ENCODE data around the gene APP.
"Not testable (repeated sequence)": the region's sequence is repeated elsewhere in the genome, so short reads cannot be mapped to it uniquely, and the experiment has no call there.

The APP gene

DNA sequence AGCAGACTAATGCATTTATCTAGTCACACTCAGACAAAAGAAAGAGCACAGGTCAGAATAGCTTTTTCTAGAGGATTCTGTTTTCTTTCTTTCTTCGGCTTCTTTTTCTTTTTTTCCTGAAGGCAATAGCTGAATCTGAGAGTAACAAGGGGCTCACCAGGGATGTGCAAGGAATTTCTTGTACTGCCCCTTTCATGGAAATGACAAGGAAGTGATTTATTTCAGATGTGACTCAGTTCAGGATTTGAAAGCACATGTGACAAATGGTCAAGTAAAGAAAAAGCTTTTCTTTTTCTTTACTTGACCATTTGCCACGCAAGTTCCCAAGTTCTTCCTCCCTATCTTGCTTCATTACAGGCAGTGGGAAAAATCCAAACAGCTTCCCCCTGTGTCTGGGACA is 233.8 kb downstream of the APP start:
- no peak for DNase-seq (ENCODE audit: low spot score)

DNA sequence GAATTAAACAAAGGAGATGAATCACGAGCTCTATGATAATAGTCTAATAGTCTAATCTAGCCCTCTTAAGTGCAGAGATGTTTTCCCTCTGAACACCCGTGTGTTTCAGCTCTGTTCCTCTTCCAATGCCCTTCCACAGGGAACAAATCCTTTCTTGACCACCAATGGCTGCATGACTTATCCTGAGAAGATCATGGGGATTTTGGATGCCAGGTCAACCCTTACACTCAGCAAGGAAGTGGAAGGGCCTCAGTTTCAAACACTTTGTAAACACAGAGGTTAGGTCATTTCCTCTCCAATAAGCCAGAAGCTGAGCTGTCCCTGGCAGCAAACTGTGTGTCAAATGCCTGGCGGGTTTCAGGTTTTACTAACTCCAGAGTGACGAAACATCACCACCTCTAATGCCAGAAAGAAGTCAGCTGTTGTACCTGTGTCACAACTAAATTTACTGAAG is 235.8 kb downstream of the APP start:
- DNase-seq (ENCODE audit: low spot score) = no peak

DNA sequence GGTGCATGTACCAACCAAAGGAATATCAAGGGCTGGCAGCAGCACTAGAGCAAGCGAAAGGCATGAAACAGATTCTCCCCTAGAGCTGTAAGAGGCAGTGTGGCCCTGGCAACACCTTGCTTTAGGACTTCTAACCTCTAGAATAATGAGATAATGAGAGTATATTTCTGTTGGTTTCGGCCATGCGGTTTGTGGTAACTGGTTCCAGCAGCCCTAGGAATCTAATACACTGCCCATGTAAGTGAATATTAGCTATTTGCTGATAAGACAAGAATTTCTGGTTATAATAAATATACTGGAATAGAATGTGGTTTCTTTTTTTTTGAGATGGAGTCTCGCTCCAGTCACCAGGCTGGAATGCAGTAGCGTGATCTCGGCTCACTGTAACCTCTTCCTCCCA is 236.4 kb downstream of the APP start:
- DNase-seq (ENCODE audit: low spot score) = no peak

DNA sequence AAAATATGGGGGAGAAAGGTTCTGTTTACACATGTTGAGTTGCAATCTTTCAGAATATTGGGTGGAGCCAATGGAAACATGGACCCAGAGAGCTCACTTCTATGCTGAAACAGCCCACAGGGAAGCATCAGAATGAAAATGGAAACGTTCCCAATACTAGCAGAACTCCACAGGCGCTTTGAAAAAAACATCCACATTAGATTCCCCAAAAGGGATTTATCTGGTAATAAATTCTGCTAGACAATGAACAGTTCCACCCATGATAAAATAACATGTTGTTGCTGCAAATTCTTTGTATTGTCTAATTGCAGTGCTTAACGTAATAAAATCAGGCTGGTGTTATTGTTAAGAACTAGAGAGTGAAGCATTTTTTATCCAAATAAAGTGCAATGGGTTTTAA is 238.8 kb downstream of the APP start:
- DNase-seq (ENCODE audit: low spot score) = no peak

DNA sequence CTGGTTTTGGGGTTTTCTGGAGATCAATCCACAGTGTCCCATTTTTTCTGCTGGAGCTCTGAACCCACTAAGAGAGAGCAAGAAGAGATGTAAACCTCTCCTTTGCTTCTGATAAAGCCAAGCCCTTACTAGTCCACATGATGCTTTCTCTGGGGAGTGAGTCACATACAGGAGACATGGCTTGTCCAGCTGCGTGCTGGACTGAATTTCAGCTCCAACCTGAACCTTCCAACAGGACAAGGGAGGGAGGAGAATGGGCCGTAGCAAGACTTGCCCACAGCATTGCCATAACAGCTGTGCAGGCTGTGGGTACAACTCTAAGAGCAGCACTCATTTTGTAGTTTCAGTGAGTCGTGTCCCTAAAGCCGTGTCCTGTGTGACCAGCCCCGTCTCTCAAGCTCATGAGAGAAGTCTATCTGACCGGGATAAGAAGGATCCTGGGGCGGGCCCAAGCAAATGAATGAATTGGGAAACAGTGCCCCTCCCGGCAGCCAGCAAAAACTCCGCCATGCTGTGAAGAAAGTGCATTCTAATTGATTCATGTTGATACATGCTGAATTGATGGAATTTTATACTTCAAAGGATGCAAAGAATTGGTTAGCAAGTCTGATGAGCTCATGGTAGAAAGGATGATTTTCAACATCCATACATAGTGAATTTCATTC is 240.6 kb downstream of the APP start:
- DNase-seq (ENCODE audit: low spot score) = no peak

DNA sequence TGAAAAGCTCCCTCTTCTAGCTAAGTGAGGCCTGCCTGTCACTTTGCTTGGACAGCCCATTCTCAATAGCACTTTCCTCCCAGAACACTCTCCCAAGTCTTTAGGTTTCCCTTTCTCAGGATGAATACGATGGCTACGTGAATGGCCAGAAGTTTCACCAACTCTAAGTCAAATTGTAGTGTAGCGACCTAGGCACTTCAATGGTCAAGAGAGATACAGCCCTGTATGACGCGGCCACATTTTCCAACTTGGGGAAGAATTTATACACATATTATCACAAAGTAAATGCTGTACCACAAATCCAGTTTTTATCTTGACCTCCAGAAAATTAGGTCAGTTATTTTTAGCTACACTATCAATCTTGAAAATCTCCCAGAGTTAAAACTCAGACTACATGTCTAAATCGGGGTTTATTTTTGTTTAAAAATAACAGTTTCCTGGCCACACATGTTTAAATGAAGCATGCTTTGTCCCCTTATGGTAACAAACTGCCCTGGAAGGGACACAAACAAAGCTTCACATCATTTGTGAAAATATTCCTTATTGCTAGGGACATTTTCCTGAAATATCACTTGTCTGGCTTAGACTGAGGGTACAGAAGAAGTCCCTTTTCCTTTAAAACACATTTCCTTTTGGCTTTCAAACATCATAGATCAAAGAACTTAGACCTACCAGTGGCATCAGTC is 243.2 kb downstream of the APP start:
- DNase-seq (ENCODE audit: low spot score) = no peak

DNA sequence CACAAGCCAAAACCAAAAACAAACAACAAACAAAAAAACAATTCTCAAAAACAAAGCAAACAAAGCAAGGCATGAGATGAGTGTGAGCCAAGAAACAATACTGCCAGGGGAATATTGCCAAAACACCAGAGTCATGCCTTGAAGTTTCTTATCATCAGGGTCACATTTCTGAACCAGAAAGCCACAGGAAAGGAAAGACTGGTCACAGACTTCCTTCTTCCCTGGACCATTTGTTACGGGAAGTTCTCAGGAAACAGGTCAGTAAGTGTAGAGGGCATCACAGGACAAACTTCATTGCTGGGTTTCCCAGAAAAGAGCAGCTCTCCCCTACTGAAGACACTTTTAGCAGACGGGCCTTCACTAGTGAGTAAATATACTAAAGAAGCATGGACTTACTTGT is 244.6 kb downstream of the APP start:
- DNase-seq (ENCODE audit: low spot score) = no peak

DNA sequence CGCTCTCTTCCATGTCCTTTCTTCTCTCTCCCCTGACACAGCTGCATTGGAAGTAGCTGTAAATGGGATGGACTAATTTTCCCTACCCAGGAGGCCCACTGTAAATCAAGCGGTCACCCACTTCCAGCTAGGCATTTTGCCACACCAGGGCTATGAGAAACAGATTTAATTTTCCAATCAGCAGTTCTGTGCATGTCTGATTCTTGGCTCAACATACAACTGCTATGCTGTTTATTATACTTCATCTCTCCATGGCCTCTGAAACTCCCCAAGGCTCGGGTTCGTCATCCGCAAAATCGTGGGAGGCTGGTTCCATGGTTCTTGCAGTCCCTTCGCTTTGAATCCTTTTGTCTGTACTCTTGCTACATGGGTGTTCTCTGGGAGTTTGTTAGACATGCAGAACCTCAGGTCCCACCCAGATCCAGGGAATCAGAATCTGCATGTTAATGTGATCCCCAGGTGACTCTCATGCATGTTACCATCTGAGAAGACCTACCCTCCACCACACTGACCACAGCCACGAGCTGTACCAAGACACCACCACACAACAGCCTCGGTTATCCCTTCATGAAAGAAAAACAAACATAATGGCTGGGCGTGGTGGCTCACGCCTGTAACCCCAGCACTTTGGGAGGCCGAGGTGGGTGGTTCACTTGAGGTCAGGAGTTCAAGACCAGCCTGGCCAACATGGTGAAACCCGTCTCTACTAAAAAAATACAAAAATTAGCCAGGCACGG is 245.3 kb downstream of the APP start:
- DNase-seq (ENCODE audit: low spot score) = no peak

DNA sequence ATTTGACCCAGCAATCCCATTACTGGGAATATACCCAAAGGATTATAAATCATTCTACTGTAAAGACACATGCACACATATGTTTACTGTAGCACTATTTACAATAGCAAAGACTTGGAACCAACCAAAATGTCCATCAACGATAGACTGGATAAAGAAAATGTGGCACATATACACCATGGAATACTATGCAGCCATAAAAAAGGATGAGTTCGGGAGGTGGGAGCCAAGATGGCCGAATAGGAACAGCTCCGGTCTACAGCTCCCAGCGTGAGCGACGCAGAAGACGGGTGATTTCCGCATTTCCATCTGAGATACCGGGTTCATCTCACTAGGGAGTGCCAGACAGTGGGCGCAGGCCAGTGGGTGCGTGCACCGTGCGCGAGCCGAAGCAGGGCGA is 252.4 kb downstream of the APP start:
- not testable (repeated sequence) for DNase-seq (ENCODE audit: low spot score)

DNA sequence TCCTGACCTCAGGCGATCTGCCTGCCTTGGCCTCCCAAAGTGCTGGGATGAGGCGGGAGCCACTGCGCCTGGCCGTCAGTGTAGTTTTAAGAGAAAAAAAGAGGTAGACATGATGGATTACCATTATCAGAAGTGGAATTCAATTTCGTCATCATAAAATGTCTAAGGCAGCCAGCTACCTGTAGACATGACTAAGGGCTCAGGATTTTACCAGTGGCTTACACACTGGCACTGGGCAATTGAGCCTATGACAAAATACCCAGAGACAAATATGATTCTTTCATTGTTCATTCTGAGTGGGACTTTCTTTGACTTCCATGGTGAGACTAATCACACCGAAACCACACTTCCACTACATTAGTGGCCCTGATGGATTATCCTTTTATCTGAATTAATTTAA is 254.3 kb downstream of the APP start:
- DNase-seq (ENCODE audit: low spot score) = no peak

DNA sequence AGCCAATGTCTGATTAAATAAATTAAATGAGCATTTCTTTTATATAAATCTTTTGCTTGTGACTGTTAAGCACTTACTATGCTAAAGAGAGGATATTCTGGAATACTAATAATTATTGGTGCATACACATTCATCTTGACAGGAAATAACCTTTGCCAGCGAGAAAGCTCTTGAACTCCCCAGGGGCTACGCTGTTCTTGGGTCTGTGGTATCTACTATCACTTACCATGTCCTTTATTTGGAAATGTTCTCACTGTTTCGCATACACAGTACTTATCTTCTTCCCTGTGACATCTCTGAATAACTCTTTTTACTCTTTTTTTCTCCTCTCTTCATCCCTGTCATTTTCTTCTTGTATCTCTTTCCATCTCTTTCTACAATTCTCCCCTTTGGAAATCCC is 257.1 kb downstream of the APP start:
- no peak for DNase-seq (ENCODE audit: low spot score)

DNA sequence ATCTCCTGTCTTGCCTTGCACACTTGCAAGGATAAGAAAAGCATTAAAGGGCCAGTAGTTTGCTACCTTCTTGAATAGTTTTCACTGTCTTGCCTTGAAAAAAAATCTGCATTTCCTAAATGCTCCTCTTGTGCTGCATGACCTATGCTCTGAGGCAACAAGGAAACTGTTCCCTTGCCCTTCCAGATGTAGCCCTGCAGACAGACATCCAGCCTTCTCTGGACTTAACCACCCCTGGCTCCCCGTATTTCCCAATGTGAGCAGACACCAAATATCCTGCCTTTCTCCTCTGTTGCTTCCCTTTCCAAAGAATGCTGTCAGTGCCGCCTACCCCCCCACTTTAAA is 258.2 kb downstream of the APP start:
- no peak for DNase-seq (ENCODE audit: low spot score)

DNA sequence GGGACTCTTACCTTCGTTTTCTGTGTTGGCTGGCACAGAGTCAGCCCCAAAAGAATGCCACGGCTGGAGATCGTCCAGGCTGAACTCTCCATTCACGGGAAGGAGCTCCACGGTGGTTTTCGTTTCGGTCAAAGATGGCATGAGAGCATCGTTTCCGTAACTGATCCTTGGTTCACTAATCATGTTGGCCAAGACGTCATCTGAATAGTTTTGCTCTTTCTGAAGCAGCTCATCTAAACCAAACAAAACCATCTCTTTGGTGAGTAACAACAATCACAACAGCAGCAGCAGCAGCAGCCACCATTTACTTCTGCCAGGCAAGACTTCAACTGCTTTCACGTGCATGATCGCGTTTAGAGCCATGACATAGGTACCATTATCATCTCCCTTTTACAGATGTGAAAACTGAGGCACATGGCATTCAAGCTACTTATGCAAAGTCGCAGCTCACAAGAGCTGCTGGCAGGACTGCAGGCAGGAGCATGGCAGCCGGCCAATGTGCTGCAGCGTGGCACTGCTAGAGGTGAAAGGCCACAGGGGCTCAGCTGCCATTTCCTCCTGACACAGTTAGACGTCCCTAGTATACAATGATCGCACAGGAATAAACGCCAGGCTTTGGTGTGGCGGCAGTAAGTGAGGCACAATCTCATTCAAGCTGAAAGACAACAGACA is 258.7 kb downstream of the APP start:
- DNase-seq (ENCODE audit: low spot score) = peak; percentile 59

DNA sequence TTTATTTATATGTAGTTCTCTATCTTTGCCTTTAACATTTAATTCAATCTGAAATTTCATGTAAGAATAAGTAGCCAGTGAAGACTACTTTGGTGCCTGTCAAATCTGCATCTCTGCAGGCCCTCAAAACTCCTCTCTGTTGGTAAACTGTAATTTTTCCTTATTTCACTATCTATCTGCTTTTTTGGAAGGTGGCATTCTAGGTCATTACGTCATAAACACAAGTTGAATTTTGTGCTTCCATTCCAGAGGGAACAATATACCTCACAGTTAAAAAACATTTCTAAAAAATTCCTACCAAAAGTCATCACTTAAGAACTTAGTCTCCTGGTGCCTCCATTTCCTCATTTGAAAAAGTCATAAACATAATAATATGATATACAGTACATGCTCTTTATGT is 259.8 kb downstream of the APP start:
- no peak for DNase-seq (ENCODE audit: low spot score)

DNA sequence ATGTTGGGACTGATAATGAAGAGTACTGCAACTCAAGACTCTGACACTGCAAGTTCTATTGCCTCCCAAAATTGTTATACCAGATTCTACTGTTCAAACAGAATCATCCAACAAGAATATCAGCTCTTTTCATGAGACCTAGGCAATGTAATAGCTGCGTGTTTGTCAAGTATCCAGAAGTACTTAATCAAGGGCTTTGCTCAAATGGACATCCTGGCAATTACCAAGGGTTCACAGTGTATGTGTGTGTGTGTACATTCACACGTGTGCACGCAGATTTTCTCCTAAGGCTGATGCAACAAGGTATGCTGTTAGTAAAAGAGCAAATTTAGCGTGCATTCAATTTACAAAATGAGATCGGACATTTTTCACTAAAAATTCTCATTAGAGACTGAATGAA is 261.2 kb downstream of the APP start:
- no peak for DNase-seq (ENCODE audit: low spot score)

DNA sequence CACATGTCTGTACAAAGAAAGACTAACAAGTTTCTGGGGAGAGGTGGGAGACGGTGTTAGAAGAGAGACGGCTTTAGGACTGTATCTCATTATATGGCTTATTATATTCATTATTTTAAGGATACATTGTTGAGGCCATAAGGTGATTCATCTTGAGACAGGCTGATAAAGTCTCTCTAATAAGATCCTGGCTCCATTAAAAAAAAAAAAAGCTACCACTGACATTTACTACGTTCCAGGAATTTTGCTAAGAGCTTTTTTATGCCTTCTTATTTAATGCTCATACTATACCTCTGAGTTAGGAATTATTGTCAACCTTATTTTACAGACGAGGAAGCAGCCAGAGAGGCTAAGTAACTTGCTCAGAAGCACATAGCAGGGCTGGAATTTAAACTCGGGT is 262.1 kb downstream of the APP start:
- no peak for DNase-seq (ENCODE audit: low spot score)

DNA sequence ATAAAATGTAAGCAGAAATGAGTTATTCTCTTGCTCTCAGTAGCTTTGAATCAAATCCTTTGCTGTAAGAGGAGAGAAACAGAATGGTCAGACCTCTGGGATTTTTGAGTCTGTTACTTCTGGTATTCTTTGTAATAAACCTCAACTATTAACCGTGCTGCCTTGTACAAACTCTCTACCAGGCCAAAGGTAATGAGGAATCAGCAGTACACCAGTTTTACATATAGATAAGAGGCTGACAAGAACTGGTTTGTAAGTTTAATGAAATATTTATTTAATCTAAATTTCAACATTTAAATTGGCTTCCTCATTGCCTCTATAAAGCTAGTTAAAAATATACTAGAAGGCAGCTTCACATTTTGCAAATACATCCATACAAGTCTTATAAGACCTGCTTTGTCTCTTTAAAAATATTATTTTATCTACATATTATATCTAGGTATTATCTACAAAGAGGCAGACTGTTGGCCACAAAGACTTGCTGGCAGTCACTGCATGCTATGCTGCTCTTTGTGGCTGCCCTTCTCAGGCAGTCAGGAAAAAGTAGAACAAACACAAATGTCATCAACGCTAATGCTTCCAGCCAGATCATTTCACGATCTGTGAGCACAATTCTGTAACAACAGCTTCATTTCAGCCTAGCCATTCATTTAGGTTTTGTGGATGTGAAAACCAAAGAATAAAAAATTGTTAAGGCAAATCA is 262.8 kb downstream of the APP start:
- peak; percentile 67 for DNase-seq (ENCODE audit: low spot score)

DNA sequence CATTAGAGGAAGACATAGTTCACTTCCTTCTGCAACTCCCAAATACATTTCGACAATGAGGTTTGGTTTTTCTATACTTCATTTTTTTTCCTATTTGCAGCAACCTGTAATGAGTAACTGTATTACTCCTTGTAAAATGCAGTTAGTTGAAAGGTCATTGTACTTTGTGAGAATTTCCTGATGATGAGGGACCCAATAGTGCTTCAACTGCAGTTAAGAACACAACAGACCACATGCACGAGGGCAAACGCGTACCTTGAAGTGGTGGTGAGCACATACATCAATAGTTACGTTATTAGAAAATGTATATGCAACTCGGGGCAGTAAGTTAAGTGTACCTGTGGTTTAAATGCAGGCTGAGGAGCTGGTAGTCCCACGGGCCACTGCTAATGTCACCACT is 264.0 kb downstream of the APP start:
- DNase-seq (ENCODE audit: low spot score) = no peak

DNA sequence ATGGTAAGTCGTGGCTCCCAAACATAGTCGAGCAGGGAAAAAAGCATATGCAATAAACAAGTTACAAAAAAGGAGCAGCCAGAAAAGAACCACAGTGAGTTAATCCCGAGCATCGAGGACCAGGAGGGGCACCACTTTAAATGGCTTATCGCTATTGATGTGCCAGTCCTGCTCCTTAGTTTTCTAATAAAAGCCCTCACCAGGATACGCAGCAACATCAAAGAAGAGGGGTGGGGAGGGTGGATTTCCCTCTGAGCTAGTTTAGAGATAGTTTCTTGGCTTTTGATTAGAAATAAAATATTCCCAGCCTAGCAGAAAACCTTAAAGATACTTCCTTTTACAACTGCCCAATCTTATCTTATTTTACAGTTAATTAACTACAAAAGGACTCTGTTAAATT is 265.4 kb downstream of the APP start:
- DNase-seq (ENCODE audit: low spot score) = no peak

DNA sequence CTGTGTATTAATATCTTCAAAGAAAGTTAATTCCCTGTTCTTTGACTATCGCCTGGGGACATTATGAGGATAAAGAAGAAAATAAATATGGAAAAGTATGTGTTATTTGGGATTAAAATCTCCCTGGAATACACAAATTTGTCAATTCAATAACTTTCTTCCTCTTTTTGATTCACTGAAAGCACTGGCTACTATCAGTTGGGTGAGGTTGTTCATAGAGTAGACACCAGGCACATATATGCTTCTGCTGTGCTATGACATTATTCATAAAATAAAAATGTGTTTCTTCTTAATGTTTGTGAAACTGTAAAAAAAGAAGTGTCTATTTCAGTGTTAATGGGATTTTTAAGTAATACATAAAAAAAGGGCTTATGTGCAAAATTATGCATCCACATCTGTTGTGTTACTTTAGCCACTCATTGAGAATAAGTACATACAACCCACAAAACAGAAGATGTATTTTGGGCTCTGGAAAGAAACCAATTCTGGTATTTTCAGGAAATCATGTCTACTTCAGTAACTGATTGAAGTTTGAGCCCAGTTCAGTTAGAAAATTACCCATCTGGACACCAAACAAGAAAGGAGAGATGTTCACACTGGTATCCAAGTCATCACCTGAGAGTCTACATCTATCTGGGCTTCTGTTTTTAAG is 266.4 kb downstream of the APP start:
- no peak for DNase-seq (ENCODE audit: low spot score)

DNA sequence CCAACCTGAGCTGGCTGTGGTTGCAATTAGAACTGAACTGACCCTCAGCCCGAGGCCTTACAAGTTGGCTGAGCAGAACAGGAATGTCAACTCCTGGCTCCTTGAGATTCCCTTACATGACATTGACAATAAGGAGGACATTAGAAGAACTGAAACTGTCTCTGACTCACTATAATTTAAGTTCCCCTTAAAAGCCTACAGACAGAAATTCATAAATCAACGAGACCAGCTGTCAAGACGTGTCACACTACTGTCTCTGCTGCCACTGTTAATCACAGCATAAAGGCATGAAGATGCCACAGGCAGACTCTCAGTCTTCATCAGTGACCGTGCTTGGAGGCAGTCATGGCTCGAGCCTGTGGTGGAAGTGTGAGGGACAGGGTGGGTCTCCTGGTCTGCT is 267.0 kb downstream of the APP start:
- no peak for DNase-seq (ENCODE audit: low spot score)

Measured in cerebellar cortex (tissue), 1 donor.